ENCODE measurements around the gene GPR176.

Gene GPR176

DNA sequence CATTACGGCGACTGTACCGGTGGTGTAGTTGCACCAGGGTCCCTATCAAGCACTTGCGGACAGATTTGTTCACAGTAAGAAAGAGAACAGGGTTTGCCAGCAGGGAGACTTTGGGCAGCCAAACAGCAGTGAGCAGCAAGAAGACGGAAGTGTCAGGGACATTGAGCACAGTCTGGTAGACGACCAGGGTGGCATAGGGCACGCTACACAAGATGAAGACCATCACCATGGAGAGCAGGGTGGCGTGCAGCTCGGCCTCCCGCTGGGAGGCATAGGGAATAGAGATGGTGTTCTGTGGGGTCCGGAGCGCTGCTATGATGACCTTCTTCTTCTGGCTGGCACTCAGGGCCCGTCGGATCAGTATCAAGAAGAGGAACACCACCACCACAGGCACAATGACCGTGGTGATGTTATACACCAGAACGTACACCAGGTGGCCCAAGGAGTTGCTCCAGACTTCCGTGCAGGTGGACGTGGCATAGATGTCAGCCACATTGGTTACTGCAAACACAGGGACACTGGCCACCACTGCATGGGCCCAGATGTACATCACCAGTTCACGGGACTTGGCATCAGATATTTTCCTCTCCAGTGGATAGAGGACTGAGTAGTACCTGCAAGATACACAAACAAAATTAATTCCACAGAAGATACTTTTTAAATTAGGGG is 118.3 kb downstream of the GPR176 start:
- DNase-seq: no peak

DNA sequence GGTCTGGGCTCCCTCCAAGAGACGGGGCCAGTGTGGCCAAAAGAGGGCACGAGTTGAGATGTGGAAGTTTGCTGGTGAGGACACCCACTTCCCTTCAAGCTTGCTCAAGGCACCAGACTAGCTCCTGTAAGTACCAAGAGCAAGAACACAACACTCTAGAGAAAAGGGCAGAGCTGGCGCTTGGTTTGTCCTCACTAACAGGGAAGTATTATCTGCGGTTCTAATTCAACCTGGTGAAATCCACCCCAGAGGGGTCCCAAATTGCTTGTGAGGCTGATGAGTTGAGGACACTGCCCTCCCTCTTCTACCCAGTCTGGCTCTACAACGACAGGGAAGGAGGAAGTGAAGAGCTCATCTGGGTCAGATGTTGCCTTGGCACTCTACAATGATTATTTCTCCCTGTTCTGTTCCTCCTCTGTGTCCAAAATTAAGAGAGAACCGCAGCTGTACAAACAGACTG is 120.5 kb downstream of the GPR176 start:
- no peak for DNase-seq

DNA sequence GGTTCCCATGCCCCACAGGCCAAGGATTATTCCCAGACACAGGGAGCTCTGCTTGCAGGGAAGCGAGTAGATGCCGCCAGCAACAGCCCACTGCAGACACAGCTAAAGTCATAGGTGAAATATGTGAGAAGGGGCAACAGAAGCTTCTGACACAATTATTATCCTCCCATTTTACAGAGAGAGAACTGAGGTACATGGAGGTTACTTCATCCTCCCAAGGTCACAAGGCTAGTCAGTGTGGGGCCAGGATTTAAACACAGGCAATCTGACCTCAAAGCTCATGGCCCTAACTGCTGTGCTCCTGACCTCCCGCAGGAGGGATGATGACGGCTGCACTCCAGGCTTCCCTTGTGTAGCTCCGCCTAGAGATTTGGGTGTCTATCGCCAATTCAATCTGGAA is 121.7 kb downstream of the GPR176 start:
- DNase-seq: no peak

DNA sequence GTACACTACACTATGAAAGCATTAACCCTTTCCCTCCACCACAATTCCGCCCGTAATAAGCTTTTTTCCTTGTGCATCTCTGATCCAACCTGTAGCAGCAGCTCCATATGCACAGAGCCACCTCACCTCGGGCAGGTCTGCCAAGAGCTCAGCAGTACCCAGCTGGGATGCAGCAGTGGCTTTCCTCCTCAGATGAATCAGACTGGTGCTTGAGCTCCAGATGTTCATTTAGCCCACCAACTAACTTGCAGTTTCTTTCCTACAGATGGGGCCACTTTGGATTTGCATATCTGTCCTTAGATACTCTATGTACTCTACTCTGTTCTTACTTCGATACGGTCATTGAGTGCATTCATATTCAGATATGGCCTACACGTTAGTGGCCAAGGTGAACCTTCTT is 122.7 kb downstream of the GPR176 start:
- DNase-seq: no peak

DNA sequence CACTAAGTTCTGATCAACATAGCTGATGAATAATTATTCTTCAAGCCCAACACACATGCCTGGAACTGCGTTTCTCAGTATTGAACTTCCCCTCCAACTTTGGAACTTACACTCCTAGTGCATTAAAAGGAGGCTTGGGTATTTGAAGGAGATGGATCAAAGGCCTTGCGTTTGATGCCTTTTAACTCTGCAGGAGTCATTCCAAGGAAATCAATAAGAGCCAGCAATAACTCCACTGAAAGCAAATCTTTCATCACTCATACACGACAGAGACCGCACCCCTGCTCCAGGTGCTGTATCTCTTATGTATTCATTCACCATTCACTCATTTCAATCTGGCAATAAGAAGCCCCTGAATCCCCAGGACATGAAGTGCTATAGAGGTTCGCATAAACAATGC is 123.5 kb downstream of the GPR176 start:
- no peak for DNase-seq

DNA sequence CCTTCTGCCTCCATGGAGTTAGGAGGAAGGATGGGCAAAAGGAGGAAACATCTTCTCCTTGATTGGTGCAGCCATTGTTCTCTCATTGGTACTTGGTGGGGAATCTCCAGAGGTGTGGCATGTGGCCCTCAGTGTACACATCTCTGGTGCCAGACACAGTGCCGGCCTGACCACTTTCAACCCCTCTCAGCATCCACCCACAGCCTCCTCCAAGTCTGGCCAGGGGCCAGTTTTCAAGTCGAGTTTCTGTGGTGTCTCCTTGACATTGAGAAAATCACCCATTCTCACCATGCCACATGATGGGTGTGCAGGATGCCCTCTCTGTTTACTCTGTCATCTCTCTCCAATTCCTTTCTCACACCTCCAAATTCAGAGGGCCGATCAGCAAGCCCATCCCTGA is 124.6 kb downstream of the GPR176 start:
- DNase-seq: no peak

DNA sequence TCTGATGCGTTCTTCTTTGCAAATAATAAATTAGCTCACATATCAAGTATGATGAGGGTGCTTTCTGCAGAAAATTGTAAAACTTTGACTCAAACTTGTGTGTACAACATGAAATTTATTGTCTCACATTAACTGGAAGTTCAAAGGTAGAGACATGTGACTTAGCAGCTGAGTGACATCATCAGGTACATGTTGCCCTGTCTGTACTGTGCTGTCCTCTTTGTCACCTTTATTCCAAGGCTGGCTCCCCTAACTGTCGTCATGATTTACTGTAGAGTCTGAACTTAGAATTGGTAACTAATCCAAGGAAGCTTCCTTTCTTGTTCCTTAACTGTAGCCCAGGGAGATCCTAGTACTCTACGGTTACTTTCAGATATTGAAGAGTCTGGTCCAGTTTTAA is 125.1 kb downstream of the GPR176 start:
- no peak for DNase-seq

DNA sequence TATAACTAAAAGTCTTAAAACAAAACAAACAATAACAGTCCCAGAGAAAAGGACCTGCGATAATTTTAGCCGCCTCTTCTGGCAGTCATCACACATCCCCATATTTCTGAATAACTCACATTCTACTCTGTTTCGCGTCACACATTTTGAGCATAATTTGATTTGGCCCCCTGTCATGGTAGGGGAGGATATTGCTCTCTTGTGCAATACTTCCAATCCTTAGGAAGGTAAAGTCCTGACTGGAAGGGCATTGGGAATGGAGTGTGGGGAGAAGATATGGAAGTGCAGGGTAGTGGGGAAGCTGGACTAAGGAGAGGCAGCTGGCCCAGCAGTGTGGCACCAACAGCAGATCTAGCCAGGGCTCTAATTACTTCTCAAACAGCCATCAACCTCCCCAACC is 126.1 kb downstream of the GPR176 start:
- DNase-seq: no peak

DNA sequence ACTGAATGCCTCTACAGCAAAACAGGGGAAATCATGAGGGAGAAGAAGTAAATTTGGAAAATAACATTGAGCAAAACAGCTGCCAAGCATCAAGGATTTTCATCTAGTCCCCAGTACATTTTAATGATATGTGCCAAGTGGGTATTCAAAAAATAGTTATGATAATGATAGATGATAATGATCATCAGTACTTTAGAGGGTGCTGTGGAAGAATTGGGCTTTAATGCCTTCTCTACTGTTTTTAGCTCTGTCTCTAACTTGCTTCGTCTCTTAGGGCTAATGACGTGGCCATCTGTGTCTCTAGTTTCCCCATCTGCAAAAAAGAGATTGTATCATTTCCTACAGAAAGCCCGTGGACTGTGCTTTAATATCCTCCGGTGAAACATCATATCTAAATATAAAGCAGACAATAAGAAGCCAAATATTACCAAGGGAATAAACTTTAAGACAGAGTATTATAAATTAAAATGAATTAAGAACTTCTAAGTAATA is 127.2 kb downstream of the GPR176 start:
- no peak for DNase-seq

DNA sequence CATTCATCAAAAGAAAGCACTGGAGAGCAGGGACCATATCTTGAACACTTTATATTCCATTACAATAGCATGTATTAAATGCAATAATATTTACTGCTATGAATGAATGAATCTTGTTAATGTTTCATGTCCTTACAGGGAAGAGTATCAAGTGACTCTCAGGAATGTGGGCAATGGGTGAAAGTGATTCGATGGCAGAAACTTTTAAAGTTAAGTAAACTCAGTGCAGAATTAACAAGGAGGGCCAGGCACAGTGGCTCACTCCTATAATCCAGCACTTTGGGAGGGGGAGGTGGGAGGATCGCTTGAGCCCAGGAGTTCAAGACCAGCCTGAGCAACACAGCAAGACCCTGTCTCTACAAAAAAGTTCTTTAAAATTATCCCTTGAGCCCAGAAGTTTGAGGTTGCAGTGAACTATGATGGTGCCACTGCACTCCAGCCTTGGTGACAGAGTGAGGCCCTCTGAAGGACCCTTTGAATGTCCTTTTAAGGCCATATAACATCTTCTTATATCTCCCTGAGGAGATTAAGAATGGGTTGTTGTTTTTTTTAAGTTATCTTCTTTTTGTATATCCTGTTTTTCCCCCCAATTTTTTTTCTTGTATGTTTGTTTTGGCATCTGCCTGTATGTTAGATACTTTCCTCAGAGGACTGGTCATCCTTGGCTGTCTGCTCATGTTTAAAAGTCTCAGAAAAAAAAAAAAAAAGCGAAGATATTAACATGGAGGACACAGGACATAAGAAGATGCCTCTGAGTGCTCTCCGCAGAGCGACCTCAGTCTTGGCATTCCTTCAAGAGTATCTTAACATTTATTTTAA is 127.8 kb downstream of the GPR176 start:
- no peak for DNase-seq

DNA sequence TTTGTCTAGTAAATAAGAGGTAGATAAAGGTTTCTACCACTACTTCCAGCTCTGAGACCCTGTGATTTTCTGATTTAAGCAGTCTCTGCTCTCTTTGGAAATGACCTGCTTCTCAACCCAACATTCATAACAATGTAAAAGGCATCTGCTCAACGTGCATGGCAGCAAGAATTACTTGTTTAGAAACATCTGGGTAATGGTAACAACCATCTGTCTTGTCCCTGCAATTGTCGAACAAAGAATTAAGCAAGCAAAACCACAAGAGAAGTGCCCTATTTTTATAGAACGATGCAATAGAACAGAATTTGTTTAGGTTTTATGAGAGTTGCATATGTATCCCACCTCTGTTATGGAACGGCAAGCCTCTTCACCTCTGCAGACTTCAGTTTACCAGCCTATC is 130.3 kb downstream of the GPR176 start:
- DNase-seq: no peak

DNA sequence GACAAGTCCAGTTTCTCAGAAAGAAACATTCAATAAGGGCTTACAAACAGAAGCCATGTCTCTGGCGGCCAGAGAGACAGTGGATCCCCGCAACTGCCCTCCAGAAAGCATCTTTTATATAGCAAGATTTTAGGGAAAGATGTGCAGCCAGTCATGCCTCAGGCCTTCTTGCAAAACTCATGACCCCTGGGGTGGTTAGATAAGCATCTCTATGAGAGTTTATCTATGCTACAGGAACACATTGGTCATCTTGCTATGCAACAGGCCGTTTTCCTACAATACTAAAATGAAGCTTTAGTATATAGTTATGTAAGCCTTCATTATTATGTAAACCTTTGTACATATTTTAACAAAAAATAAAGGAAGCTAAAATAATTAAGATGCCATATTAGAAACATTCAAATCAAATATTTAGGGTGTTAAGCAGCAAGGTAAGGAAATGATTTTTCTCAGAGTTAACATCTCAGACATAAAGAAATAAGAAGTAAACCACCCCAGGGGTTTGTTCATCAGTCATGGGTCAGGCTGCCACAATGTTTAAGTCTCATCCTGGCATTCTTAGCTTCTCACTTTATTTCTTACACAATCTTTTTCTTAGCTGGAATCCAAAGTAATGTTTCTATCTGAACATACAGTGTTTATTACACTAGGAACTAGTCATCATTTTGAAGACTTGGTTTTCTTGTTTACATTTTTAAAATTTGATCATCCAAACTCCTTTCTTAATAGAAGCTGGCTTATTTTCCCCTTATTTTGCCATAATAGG is 131.1 kb downstream of the GPR176 start:
- DNase-seq: no peak

DNA sequence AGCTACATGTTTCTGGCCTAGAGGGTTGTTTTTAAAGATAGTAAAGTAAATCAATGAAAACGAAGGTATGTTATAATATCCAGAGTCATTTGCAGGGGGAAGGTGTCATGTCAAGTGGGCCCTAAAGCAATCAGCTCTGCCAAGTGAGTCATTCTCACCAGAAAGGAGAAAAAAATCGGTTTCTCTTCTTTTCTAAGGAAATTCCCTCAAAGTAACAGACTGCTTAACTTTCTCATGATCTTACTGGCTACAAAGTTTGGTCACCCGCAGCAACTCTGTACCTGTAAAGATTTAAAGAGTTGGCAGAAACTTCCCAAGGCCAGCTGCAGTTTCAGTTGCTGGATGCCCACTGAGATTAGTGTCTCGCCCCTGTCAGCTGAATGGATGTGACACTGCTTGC is 132.0 kb downstream of the GPR176 start:
- no peak for DNase-seq

DNA sequence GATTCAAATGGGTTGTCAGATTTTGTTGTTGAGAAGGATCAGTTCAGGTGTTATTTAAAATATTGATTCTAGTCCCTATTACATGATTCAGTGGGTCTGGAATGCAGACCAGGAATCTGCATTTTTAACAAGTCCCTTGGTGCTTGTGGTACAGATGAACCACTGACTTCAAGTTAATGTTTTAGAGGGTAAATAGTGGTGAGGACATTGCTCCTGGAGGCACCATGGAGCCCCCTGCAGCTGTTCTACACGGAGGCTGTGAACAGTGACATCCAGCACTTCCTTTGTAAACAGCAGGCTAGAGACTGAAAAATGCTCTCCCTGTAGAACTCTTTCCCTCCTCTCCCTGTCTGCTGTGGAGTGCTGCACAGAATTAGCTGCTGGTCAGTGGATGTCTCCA is 132.6 kb downstream of the GPR176 start:
- DNase-seq: no peak

DNA sequence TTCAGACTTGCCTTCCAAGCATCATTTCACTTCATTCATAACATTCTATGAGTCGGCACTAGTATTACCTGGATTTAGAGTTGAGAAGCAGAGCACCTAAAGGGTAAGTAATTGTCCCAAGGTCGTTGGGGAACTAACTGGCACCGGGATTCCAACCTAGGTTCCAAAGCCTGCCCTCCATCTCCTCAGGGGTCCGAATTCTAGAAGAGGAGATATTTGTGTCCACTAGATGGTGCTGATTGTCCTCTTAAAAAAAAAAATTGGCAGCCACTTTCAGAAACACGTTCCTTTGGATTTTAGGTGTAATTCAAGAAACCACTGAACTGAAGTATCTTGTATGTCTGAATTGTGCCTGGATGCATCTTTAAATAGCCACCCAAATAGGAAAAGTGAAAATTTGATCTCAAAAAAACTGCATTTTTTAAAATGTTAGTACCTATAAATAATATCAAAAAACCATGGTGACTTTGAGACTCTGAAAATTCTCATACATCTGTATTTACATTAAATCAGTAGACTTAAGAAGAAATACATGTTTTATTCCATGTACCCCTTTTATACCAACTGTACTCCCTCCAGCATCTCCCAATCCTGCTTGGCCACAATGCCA is 133.5 kb downstream of the GPR176 start:
- DNase-seq: peak in 1 of 2 donors; percentile 50

DNA sequence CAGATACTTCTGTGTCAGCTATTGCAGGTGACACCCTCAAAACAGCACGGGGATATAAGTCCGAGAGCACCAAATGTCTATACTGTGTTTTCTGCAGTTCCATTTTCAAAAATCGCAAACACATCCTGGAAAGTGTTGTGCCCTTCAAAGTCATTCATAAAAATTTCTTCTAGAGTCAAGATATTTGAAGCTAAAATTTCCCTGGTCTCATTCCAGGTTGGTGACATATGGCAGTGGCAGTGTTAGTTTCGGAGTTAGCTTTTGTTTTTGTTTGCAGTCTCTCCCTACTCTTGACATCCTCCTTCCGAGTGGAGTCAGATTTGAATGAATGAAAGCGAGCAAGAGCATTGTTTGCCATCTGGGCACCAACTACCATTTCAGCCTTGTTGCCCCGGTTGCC is 134.2 kb downstream of the GPR176 start:
- DNase-seq: no peak

DNA sequence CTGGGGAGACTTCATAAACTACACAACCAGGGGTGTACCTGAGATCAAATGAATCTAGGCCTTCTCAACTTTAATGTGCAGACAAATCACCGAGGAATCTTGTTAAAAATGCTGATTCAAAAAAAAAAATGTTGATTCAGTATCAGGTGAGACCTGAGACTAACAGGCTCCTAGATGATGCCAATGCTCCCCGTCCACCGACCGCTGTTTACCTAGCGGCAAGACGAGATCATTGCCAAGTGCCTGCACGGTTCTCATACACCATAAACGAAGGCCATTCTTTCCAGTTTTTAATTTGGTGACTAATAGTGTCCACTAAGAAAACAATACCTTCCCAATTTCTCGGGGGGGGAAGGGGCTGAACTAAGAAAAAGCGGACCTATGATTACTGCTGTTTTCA is 134.9 kb downstream of the GPR176 start:
- no peak for DNase-seq

DNA sequence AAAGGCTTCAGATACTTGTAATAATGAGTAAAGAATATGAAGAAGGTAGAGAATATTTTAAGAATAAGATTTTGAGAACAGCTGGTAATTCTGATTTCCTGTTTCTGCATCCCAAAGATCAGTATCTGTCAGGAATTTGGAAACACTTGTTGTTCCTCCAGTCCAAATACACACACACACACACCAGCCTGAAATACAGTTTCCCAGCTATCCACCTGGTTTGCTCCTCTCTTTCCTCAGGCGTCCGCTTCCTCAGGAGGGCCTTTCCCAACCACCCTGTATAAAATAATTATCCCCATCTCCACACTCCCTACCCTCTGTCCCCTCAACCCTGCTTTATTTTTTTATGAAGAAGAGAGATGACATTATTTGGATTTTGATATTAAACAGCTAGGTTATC is 135.4 kb downstream of the GPR176 start:
- no peak for DNase-seq

DNA sequence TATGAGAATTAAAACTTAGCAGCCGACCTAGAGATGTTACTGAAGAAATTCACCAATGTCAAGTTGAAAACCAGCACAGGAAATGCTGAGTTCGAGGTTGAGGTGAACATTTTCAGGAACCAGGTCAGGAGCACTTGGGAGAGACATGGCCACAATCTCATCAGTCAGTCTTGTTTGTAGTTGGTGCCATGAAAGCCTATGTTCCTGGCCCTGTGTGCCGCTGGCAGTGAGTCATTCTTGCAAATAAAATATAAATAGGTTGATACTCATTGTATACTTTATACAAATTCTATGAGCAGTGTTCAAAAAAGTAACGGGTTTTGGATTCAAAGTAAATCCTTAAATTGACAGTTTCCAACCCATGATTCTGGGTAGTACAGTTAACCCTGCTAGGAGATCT is 135.9 kb downstream of the GPR176 start:
- no peak for DNase-seq

DNA sequence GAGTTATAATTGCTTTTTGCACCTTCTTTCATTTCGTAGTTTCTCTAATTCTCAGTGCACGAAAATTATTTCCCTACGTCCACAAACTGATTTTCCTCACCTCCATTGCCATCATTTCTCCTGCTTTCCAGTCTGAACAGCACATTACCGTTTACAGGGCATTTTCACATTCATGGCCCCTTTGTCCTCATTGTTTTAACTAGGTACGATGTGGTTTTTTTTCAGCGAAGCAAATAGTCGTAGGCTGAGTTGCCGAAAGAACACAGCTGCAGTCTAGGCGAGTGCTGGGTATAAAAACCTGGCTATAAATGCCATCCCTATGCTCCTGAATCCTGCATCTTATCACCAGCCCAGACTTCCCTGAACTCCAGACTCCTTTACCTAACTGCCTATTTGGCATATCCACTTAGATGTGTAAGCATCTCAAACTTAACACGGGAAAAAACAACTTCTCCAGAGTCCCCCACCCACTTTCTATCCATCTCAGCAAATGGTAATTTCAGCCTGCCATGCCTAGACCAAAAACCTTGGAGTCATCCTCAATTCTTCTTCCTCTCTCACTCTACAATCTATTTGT is 136.7 kb downstream of the GPR176 start:
- no peak for DNase-seq

DNA sequence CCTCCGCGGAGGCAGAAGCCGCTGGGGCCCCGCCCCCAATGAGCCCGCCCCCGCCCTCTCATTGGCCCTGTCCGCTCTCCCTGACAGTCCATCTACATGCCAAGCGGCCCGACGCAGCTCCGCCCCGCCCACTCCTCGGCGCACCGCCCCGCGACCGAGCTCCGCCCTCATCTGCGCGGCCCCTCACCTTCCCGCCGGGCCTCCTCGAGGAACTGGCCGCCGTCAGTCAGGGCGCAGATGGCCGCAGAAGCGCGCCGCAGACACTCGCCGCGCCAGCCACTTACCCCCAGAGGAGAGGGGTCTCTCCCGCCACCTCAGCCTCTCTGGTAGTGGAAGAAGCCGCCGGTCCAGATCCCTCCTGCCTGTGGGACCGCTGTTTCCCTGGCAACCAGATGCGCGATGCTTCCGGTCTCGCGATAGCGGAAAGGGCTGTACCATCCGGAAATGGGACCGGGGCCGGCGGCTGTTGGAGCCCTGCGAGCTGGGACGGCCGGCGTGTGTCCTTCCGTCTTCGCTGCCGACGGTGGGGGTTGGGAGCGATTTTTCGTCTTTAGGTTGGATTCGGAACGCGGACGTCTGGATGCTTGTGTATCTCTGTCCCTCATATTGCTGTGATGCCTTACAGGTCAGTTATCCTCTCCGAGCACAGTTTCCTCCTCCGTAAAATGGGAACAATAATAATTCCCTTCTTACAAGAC is 137.5 kb downstream of the GPR176 start, which contains the start of gene FSIP1:
Gene FSIP1, minus strand, starts transcription at position 401 of the 698 bp plus-strand sequence. CDS start 6,317 bp downstream, outside the sequence.
- DNase-seq: peak; percentile 92 to 97

DNA sequence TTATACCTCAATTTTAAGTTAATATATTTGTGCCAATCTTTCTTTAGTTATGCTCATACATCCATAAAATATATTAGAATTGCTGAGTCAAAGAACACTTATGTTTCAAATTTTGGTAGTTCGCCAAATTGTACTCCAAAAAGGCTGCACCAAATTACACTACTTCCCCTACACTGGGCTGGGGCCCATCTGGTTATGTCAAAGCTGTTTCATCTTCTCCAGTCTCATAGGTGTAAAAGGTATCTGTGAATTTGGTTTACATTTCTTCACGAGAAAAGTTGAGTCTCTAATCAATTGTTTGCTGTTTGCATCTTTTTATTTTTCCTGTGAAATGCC is 138.1 kb downstream of the GPR176 start:
- no peak for DNase-seq

Measured in hippocampal formation (tissue), 2 donors.